ENCODE results near the gene SMCO3. TPM values are rescaled to one million over a fixed set of nuclear protein-coding genes. Genes with fewer than 3 reads are reported as not detected.

The SMCO3 gene
- total and polyA plus RNA-seq, 2 donors (not counting 1 experiment from before 2014, with no cell fraction given) = not detected

DNA sequence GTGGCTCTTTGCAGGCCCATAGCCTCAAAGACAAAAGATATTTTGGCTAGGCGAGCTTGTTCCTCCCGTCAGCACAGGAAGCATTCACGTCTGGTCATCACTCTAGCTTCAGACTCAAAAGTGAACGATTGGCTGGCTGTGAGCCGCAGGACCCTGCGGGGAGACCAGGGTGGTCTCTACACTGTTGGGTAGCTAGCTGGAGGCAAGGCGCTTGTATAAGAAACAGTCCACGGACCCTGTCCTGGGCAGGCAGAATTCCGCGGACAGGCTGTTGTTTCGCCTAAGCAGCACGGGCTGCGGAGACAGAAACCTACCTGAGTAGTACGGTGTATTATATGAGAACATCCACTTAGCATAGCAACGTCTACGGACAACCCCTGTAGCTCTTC, 40.3 kb downstream of the SMCO3 start:
- H4K20me1 ChIP-seq (ENCODE audit: control insufficient read depth, insufficient read depth, low read length, poor library complexity, severe bottlenecking) = no peaks in the 10 kb centered on the region
- peak overlapping the region; percentile 92 for H2AFZ ChIP-seq (ENCODE audit: insufficient read depth, low read depth, low read length, poor library complexity, severe bottlenecking)
- ChIA-PET CTCF (interaction anchor here (1.3 to 3.5 kb wide), 2 partner anchors 29 to 408 kb away, joined by 3 to 8 read pairs; partner anchors contain the start of gene ATF7IP), POLR2A (interaction anchor here (0.9 to 3.5 kb wide), 4 partner anchors 24 to 408 kb away, joined by 3 to 17 read pairs (median 8); partner anchors contain the start of genes ATF7IP, C12orf60 and WBP11)
- H3K9me3 Mint-ChIP-seq (ENCODE audit: insufficient read depth) = no peaks in the 10 kb centered on the region
- peak overlapping the region; percentile 99 for H3K27ac Mint-ChIP-seq
- no peak for DNase-seq
- H3K79me2 ChIP-seq (ENCODE audit: control insufficient read depth, insufficient read depth, low read length) = peaks cover 15% of the 10 kb centered on the region
- H3K27me3 Mint-ChIP-seq = no peaks in the 10 kb centered on the region
- H3K4me1 ChIP-seq (ENCODE audit: control insufficient read depth in 2 of 2, insufficient read depth in 2 of 2, low read length in 2 of 2) = peaks cover 22 to 40% of the 10 kb centered on the region in 2 donors
- peaks cover 51% of the 10 kb centered on the region for H3K4me1 Mint-ChIP-seq
- ATAC-seq (ENCODE audit: low read depth) = peak; percentile 14
- H3K4me2 ChIP-seq (replicated peaks; ENCODE audit: low read depth, low read length, poor library complexity, severe bottlenecking) = peak overlapping the region; percentile 92
- 17% methylated on average over 11 of the region's 16 CpGs for WGBS (ENCODE audit: insufficient coverage)
- intact Hi-C loops (cut with micrococcal nuclease) = loop anchor here (1.0 to 5.0 kb wide), 2 partner anchors 30 to 799 kb away; partner anchors contain the start of genes C12orf60 and WBP11
- H3K36me3 ChIP-seq (replicated peaks in 1 of 2; ENCODE audit: control extremely low read depth in 1 of 2, control insufficient read depth in 1 of 2, extremely low read depth in 1 of 2, insufficient read depth in 2 of 2, low read length in 1 of 2) = peaks cover 0 to 2% of the 10 kb centered on the region in 2 experiments
- H3K27me3 ChIP-seq (replicated peaks in 1 of 4; ENCODE audit: control extremely low read depth in 1 of 4, control insufficient read depth in 3 of 4, insufficient read depth in 4 of 4, low read length in 3 of 4) = no peaks in the 10 kb centered on the region
- peaks cover 0 to 10% (median 0%) of the 10 kb centered on the region in 3 donors for H3K9me3 ChIP-seq (ENCODE audit: control extremely low read depth in 1 of 3, control insufficient read depth in 2 of 3, insufficient read depth in 1 of 3, low read length in 2 of 3)
- H3K4me3 Mint-ChIP-seq = peak overlapping the region; percentile 100
- TF ChIP-seq, protein P1, sequence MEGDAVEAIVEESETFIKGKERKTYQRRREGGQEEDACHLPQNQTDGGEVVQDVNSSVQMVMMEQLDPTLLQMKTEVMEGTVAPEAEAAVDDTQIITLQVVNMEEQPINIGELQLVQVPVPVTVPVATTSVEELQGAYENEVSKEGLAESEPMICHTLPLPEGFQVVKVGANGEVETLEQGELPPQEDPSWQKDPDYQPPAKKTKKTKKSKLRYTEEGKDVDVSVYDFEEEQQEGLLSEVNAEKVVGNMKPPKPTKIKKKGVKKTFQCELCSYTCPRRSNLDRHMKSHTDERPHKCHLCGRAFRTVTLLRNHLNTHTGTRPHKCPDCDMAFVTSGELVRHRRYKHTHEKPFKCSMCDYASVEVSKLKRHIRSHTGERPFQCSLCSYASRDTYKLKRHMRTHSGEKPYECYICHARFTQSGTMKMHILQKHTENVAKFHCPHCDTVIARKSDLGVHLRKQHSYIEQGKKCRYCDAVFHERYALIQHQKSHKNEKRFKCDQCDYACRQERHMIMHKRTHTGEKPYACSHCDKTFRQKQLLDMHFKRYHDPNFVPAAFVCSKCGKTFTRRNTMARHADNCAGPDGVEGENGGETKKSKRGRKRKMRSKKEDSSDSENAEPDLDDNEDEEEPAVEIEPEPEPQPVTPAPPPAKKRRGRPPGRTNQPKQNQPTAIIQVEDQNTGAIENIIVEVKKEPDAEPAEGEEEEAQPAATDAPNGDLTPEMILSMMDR (IDR thresholded peaks at IDR 0.05) = no peak
- no peak for TF ChIP-seq EZH2 (IDR thresholded peaks at IDR 0.05; ENCODE audit: borderline replicate concordance, insufficient read depth, low read depth, low read length, poor library complexity, severe bottlenecking)
- peak overlapping the region; percentile 82 to 91 (median 87) for H3K4me3 ChIP-seq (ENCODE audit: control extremely low read depth in 1 of 5, extremely low read depth in 1 of 5, insufficient read depth in 1 of 5, low read depth in 2 of 5, low read length in 4 of 5)
- H3K27ac ChIP-seq (ENCODE audit: low read length in 2 of 2) = peak overlapping the region; percentile 69 to 71
- peak overlapping the region; percentile 79 for H3K9ac ChIP-seq (ENCODE audit: low read length)

DNA sequence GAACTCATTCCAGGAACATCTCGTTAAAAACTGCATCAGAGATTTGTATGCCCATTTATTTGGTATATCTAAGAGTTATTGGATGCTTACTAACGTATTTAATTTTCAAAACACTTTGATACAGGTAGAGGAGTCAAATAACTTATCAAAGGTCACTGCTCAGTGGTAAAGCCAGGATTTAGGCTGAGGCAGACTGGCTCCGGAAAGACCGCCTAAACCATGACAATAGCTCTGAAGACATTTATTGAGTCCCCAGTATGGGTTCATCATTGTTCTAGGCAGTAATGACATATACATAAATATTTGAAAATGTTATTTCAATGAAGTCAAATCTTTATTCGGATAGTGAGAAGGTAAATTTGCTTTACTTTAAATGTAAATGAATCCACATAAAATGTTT, 41.0 kb downstream of the SMCO3 start:
- Histone ChIP-seq H3K9ac (ENCODE audit: low read length) (no peak overlapping the region), H3K36me3 (replicated peaks in 1 of 2; ENCODE audit: control extremely low read depth in 1 of 2, control insufficient read depth in 1 of 2, extremely low read depth in 1 of 2, insufficient read depth in 2 of 2, low read length in 1 of 2) (peaks cover 0 to 3% of the 10 kb centered on the region in 2 experiments), H2AFZ (ENCODE audit: insufficient read depth, low read depth, low read length, poor library complexity, severe bottlenecking) (no peak overlapping the region), H3K79me2 (ENCODE audit: control insufficient read depth, insufficient read depth, low read length) (peaks cover 23% of the 10 kb centered on the region), H3K27me3 (replicated peaks in 1 of 4; ENCODE audit: control extremely low read depth in 1 of 4, control insufficient read depth in 3 of 4, insufficient read depth in 4 of 4, low read length in 3 of 4) (no peaks in the 10 kb centered on the region), H3K4me3 (ENCODE audit: control extremely low read depth in 1 of 5, extremely low read depth in 1 of 5, insufficient read depth in 1 of 5, low read depth in 2 of 5, low read length in 4 of 5) (no peak overlapping the region), H3K4me2 (replicated peaks; ENCODE audit: low read depth, low read length, poor library complexity, severe bottlenecking) (peak overlapping the region; percentile 92), H3K4me1 (ENCODE audit: control insufficient read depth in 2 of 2, insufficient read depth in 2 of 2, low read length in 2 of 2) (peaks cover 29 to 43% of the 10 kb centered on the region in 2 donors), H3K27ac (ENCODE audit: low read length in 2 of 2) (no peak overlapping the region), H4K20me1 (ENCODE audit: control insufficient read depth, insufficient read depth, low read length, poor library complexity, severe bottlenecking) (no peaks in the 10 kb centered on the region), H3K9me3 (ENCODE audit: control extremely low read depth in 1 of 3, control insufficient read depth in 2 of 3, insufficient read depth in 1 of 3, low read length in 2 of 3) (peaks cover 0 to 12% (median 0%) of the 10 kb centered on the region in 3 donors)
- Mint-ChIP-seq H3K27me3 (no peaks in the 10 kb centered on the region), H3K4me3 (peak overlapping the region; percentile 50), H3K4me1 (peaks cover 54% of the 10 kb centered on the region), H3K9me3 (ENCODE audit: insufficient read depth) (no peaks in the 10 kb centered on the region), H3K27ac (peak overlapping the region; percentile 26)
- no peak for TF ChIP-seq EZH2 (IDR thresholded peaks at IDR 0.05; ENCODE audit: borderline replicate concordance, insufficient read depth, low read depth, low read length, poor library complexity, severe bottlenecking)
- TF ChIP-seq, protein P1 (IDR thresholded peaks at IDR 0.05) = no peak
- CTCF ChIA-PET = interaction anchor here (0.7 to 3.5 kb wide), 4 partner anchors 20 to 407 kb away, joined by 3 to 8 read pairs (median 3); partner anchors contain the start of gene ATF7IP
- ATAC-seq (ENCODE audit: low read depth) (no peak), DNase-seq (no peak)
- intact Hi-C loops (cut with micrococcal nuclease) = loop anchor here (5.0 kb wide), 1 partner anchor 799 kb away; no protein-coding TSS in a partner anchor
- POLR2A ChIA-PET = interaction anchor here (0.7 to 3.5 kb wide), 5 partner anchors 30 to 577 kb away, joined by 3 to 17 read pairs (median 8); partner anchors contain the start of genes ATF7IP, C12orf60 and WBP11
- WGBS (ENCODE audit: insufficient coverage) = no CpG with 5 or more reads among the region's 5 CpGs
